ENCODE data around the gene PDE4D. TPM values are rescaled to one million over a fixed set of nuclear protein-coding genes. Genes with fewer than 3 reads are reported as not detected.
"Not testable (repeated sequence)": the region's sequence is repeated elsewhere in the genome, so short reads cannot be mapped to it uniquely, and the experiment has no call there.

Gene PDE4D
- total and polyA plus RNA-seq, 8 donors: 1.5 to 7.1 (median 3.1) TPM

- ATAC-seq: no peak
- Histone ChIP-seq H3K4me1 (peaks cover 0 to 3% (median 0%) of the 10 kb centered on the region in 3 donors), H3K4me3 (no peak overlapping the region), H3K27ac (no peak overlapping the region), H3K27me3 (no peaks in the 10 kb centered on the region), H3K36me3 (no peaks in the 10 kb centered on the region), H3K9me3 (no peaks in the 10 kb centered on the region)
- no peak for FAIRE-seq
- no peak for DNase-seq
- intact Hi-C loops (cut with DNase I): no loop called here
- no peak for TF ChIP-seq CTCF (IDR thresholded peaks at IDR 0.05)
These were observed 126.3 kb downstream of the PDE4D start for GRCh38 chr5:59767211-59767605.

- Histone ChIP-seq H3K27me3 (no peaks in the 10 kb centered on the region), H3K9me3 (no peaks in the 10 kb centered on the region), H3K4me3 (peak overlapping the region in 1 of 4 donors; percentile 11), H3K27ac (no peak overlapping the region), H3K4me1 (peaks cover 0 to 3% (median 0%) of the 10 kb centered on the region in 3 donors), H3K36me3 (no peaks in the 10 kb centered on the region)
- no peak for TF ChIP-seq CTCF (IDR thresholded peaks at IDR 0.05)
- DNase-seq (peak in 5 of 6 donors; percentile 16 to 61 (median 43)), FAIRE-seq (no peak), ATAC-seq (peak in 2 of 4 donors; percentile 12 to 43)
- 31 to 33% methylated on average over 7 of the region's 7 CpGs for WGBS, 2 donors
- intact Hi-C loops (cut with DNase I): no loop called here
These were observed 126.9 kb downstream of the PDE4D start for GRCh38 chr5:59766427-59767210.

GRCh38 chr5:59765446-59765845 lies 128.1 kb downstream of the PDE4D start:
- FAIRE-seq (no peak), DNase-seq (no peak), ATAC-seq (no peak)
- no peak for TF ChIP-seq CTCF (IDR thresholded peaks at IDR 0.05)
- 71% methylated on average over 2 of the region's 2 CpGs for WGBS, 2 donors
- Histone ChIP-seq H3K27me3 (no peaks in the 10 kb centered on the region), H3K4me1 (peaks cover 0 to 5% (median 4%) of the 10 kb centered on the region in 3 donors), H3K27ac (no peak overlapping the region), H3K4me3 (no peak overlapping the region), H3K36me3 (no peaks in the 10 kb centered on the region), H3K9me3 (no peaks in the 10 kb centered on the region)
- intact Hi-C loops (cut with DNase I): no loop called here

- intact Hi-C loops (cut with DNase I): no loop called here
- no peaks in the 10 kb centered on the region for H3K27me3 ChIP-seq
- H3K4me1 ChIP-seq: peaks cover 0 to 13% (median 12%) of the 10 kb centered on the region in 3 donors
- no peak for TF ChIP-seq CTCF (IDR thresholded peaks at IDR 0.05)
- FAIRE-seq: no peak
- H3K9me3 ChIP-seq: no peaks in the 10 kb centered on the region
- H3K36me3 ChIP-seq: no peaks in the 10 kb centered on the region
- no peak overlapping the region for H3K27ac ChIP-seq
- no peak for DNase-seq
- ATAC-seq: no peak
- no peak overlapping the region for H3K4me3 ChIP-seq
- WGBS, 2 donors: 88 to 89% methylated on average over 3 of the region's 3 CpGs
These were observed 129.2 kb downstream of the PDE4D start for GRCh38 chr5:59764361-59764760.

GRCh38 chr5:59763541-59763940 lies 130.0 kb downstream of the PDE4D start:
- FAIRE-seq (no peak), ATAC-seq (no peak), DNase-seq (no peak)
- Histone ChIP-seq H3K27ac (no peak overlapping the region), H3K27me3 (no peaks in the 10 kb centered on the region), H3K4me3 (no peak overlapping the region), H3K36me3 (no peaks in the 10 kb centered on the region), H3K4me1 (peaks cover 0 to 13% (median 8%) of the 10 kb centered on the region in 3 donors), H3K9me3 (no peaks in the 10 kb centered on the region)
- no peak for TF ChIP-seq CTCF (IDR thresholded peaks at IDR 0.05)
- WGBS, 2 donors: 95 to 97% methylated on average over 2 of the region's 2 CpGs
- intact Hi-C loops (cut with DNase I): no loop called here

GRCh38 chr5:59762232-59762631 lies 131.3 kb downstream of the PDE4D start:
- H3K36me3 ChIP-seq: not testable (repeated sequence)

More at GRCh38 chr5:59762232-59762631, 131.3 kb downstream of the PDE4D start:
- DNase-seq; ATAC-seq; H3K27me3 ChIP-seq; intact Hi-C loops (cut with DNase I); H3K9me3 ChIP-seq; H3K4me3 ChIP-seq; H3K27ac ChIP-seq: not testable (repeated sequence)
- peaks cover 0 to 13% (median 8%) of the 10 kb centered on the region in 3 donors for H3K4me1 ChIP-seq
- 91 to 97% methylated on average over 5 of the region's 5 CpGs for WGBS, 2 donors
- FAIRE-seq: peak; percentile 32

All from pancreas (tissue), 10 donors.